Measurements from ENCODE around the gene KCNK18. TPM values are rescaled to one million over a fixed set of nuclear protein-coding genes. Genes with fewer than 3 reads are reported as not detected.

KCNK18 gene
- total and polyA plus RNA-seq, 2 of the 8 experiments (the other 6 are each of a cell fraction or from before 2014, with no cell fraction given) = not detected

GRCh38 chr10:117186832-117187615 lies 10.3 kb upstream of the KCNK18 start (continued):
- TF ChIP-seq USF2 (IDR thresholded peaks at IDR 0.05; ENCODE audit: low read length) = peak; percentile 80

All from H1 (cell line).